ENCODE measurements around the gene RAB31. TPM values are rescaled to one million over a fixed set of nuclear protein-coding genes. Genes with fewer than 3 reads are reported as not detected.

RAB31 gene
- total RNA-seq, 1 experiment from 2014 or later = 118 TPM

GRCh38 chr18:9835825-9836224, 127.7 kb downstream of the RAB31 start:
- H3K36me3 ChIP-seq (ENCODE audit: control insufficient read depth, insufficient read depth, low read length) = no peaks in the 10 kb centered on the region
- in situ Hi-C loops (cut with HindIII; ENCODE audit: low pct_unique_long_range_greater_than_20kb, low sequenced_read_pairs) (no loop called here), intact Hi-C loops (cut with micrococcal nuclease; ENCODE audit: unreplicated experiment) (no loop called here)
- no TSS peak for BruUV-seq (replicated peaks)
- ATAC-seq (no peak), DNase-seq (ENCODE audit: low read depth, low spot score) (no peak)
- H3K27ac ChIP-seq (ENCODE audit: low read length) = no peak overlapping the region
- ChIA-PET CTCF (no interaction called here), POLR2A (interaction anchor here (0.5 to 0.6 kb wide), 2 partner anchors 13 kb away, joined by 3 to 18 read pairs; no protein-coding TSS in a partner anchor)
- peaks cover 1% of the 10 kb centered on the region; the same call in 1 of the 2 replicates for H3K4me1 ChIP-seq (ENCODE audit: control insufficient read depth, insufficient read depth, low read length)
- no peaks in the 10 kb centered on the region for H3K27me3 ChIP-seq (ENCODE audit: control insufficient read depth, insufficient read depth, low read length)
- TF ChIP-seq TCF7L2 (IDR thresholded peaks at IDR 0.05; ENCODE audit: low read depth, low read length) = no peak
- no peak for TF ChIP-seq POLR2AphosphoS5 (IDR thresholded peaks at IDR 0.05; ENCODE audit: low read depth, low read length)
- TF ChIP-seq, protein P1, sequence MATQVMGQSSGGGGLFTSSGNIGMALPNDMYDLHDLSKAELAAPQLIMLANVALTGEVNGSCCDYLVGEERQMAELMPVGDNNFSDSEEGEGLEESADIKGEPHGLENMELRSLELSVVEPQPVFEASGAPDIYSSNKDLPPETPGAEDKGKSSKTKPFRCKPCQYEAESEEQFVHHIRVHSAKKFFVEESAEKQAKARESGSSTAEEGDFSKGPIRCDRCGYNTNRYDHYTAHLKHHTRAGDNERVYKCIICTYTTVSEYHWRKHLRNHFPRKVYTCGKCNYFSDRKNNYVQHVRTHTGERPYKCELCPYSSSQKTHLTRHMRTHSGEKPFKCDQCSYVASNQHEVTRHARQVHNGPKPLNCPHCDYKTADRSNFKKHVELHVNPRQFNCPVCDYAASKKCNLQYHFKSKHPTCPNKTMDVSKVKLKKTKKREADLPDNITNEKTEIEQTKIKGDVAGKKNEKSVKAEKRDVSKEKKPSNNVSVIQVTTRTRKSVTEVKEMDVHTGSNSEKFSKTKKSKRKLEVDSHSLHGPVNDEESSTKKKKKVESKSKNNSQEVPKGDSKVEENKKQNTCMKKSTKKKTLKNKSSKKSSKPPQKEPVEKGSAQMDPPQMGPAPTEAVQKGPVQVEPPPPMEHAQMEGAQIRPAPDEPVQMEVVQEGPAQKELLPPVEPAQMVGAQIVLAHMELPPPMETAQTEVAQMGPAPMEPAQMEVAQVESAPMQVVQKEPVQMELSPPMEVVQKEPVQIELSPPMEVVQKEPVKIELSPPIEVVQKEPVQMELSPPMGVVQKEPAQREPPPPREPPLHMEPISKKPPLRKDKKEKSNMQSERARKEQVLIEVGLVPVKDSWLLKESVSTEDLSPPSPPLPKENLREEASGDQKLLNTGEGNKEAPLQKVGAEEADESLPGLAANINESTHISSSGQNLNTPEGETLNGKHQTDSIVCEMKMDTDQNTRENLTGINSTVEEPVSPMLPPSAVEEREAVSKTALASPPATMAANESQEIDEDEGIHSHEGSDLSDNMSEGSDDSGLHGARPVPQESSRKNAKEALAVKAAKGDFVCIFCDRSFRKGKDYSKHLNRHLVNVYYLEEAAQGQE (IDR thresholded peaks at IDR 0.05; ENCODE audit: insufficient read depth in 1 of 2, low read depth in 2 of 2, low read length in 1 of 2) = no peak
- no peak for TF ChIP-seq SIN3A (IDR thresholded peaks at IDR 0.05; ENCODE audit: borderline replicate concordance, insufficient read depth, low read depth, low read length)
- TF ChIP-seq, protein P2, sequence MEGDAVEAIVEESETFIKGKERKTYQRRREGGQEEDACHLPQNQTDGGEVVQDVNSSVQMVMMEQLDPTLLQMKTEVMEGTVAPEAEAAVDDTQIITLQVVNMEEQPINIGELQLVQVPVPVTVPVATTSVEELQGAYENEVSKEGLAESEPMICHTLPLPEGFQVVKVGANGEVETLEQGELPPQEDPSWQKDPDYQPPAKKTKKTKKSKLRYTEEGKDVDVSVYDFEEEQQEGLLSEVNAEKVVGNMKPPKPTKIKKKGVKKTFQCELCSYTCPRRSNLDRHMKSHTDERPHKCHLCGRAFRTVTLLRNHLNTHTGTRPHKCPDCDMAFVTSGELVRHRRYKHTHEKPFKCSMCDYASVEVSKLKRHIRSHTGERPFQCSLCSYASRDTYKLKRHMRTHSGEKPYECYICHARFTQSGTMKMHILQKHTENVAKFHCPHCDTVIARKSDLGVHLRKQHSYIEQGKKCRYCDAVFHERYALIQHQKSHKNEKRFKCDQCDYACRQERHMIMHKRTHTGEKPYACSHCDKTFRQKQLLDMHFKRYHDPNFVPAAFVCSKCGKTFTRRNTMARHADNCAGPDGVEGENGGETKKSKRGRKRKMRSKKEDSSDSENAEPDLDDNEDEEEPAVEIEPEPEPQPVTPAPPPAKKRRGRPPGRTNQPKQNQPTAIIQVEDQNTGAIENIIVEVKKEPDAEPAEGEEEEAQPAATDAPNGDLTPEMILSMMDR (IDR thresholded peaks at IDR 0.05) = no peak
- no peaks in the 10 kb centered on the region for H3K9me3 ChIP-seq (ENCODE audit: control insufficient read depth, insufficient read depth, low read depth, low read length)
- no peak overlapping the region for H3K4me3 ChIP-seq (ENCODE audit: low read depth in 2 of 2, low read length in 2 of 2)

DNA sequence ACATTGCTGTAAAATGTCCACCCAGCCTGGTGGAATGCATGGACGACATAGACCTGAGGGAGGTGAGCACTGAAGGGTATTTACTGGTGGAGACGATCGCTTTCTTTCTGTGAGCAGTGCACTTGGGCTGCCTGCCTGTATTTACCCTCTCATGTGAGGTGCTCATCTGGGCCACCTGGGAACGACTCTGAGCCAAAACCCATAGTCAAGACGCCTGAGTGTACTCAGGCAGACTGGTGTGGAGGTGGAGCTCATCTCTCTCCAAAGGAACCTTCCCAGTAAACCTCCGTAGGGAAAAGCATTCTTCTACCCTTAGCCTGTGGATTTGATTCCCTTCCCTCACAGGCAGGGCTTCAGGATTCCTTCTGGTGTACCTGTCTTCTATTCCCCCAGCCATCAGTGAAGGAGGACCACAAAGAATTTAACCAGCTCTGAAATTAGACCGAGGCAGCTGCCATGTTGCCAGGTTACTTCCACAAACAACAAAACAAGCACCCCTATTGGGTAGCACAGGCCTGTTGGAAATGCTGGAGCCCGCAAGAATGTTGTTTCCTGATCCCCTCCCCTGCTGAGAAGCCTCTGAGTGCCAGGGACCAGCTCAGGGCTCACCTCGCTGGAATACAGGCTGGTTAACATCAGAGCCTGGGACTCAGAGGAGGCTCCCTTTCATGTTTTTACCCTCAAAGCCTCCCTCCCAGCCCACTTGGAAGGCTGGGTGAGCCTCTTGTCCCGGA, 130.2 kb downstream of the RAB31 start:
- no peaks in the 10 kb centered on the region for H3K4me1 ChIP-seq (ENCODE audit: control insufficient read depth, insufficient read depth, low read length)
- POLR2A ChIA-PET = no interaction called here
- CTCF ChIA-PET = interaction anchor here (0.6 kb wide), 1 partner anchor 22 kb away, joined by 5 read pairs; no protein-coding TSS in a partner anchor
- no peaks in the 10 kb centered on the region for H3K36me3 ChIP-seq (ENCODE audit: control insufficient read depth, insufficient read depth, low read length)
- no TSS peak for BruUV-seq (replicated peaks)
- DNase-seq (ENCODE audit: low read depth, low spot score) (no peak), ATAC-seq (peak; percentile 34; the same call in 1 of the 2 replicates)
- TF ChIP-seq, protein P2 (IDR thresholded peaks at IDR 0.05) = no peak
- TF ChIP-seq POLR2AphosphoS5 (IDR thresholded peaks at IDR 0.05; ENCODE audit: low read depth, low read length) (no peak), SIN3A (IDR thresholded peaks at IDR 0.05; ENCODE audit: borderline replicate concordance, insufficient read depth, low read depth, low read length) (no peak)
- H3K4me3 ChIP-seq (ENCODE audit: low read depth in 2 of 2, low read length in 2 of 2) = no peak overlapping the region
- H3K27ac ChIP-seq (ENCODE audit: low read length) = no peak overlapping the region
- intact Hi-C loops (cut with micrococcal nuclease; ENCODE audit: unreplicated experiment) = no loop called here
- H3K27me3 ChIP-seq (ENCODE audit: control insufficient read depth, insufficient read depth, low read length) = no peaks in the 10 kb centered on the region
- H3K9me3 ChIP-seq (ENCODE audit: control insufficient read depth, insufficient read depth, low read depth, low read length) = no peaks in the 10 kb centered on the region
- in situ Hi-C loops (cut with HindIII; ENCODE audit: low pct_unique_long_range_greater_than_20kb, low sequenced_read_pairs) = no loop called here
